ENCODE measurements around the gene HS1BP3.

GRCh38 chr2:20604951-20605381 is 45.9 kb downstream of the HS1BP3 start:
- no peak for TF ChIP-seq CTCF (IDR thresholded peaks at IDR 0.05; ENCODE audit: borderline replicate concordance, extremely low read depth, low read length, poor library complexity, severe bottlenecking)
- TF ChIP-seq EZH2 (IDR thresholded peaks at IDR 0.05; ENCODE audit: borderline replicate concordance, low read depth, low read length, severe bottlenecking), result no peak

Measured in DND-41 (cell line).